Liver (tissue), 9 donors: ENCODE results near the gene ARMC12. TPM values are rescaled to one million over a fixed set of nuclear protein-coding genes. Genes with fewer than 3 reads are reported as not detected.

Experiments
- DNase-seq: peaks from one replicate; pipeline ENCODE4 v3.0.0-alpha.2; 2017; ENCODE audit warnings: low spot score
- H3K27ac ChIP-seq, 2 donors: one replicate each; pipeline ENCODE4 v1.7.0; 2013; ENCODE audit warnings: inconsistent platforms in 2 of 2, low read length in 2 of 2, control low read depth in 1 of 2, low read depth in 1 of 2, mild to moderate bottlenecking in 1 of 2
- H3K27me3 ChIP-seq, 4 donors: one replicate each; pipeline versions ENCODE4 v1.6.1 to v1.7.0; 2013; ENCODE audit warnings: low read length in 3 of 4, inconsistent platforms in 1 of 4, mild to moderate bottlenecking in 1 of 4, moderate library complexity in 1 of 4; ENCODE audit not compliant: control insufficient read depth in 4 of 4, insufficient read depth in 4 of 4
- H3K36me3 ChIP-seq, 4 donors: one replicate each; pipeline versions ENCODE4 v1.6.1 to v1.7.0; 2013; ENCODE audit warnings: low read length in 3 of 4, mild to moderate bottlenecking in 3 of 4, low read depth in 1 of 4, moderate library complexity in 1 of 4; ENCODE audit not compliant: control insufficient read depth in 4 of 4, insufficient read depth in 3 of 4
- H3K4me1 ChIP-seq, 4 donors: one replicate each; pipeline versions ENCODE4 v1.6.1 to v1.7.0; 2013; ENCODE audit warnings: low read length in 3 of 4, mild to moderate bottlenecking in 3 of 4, moderate library complexity in 1 of 4; ENCODE audit not compliant: control insufficient read depth in 4 of 4, insufficient read depth in 4 of 4
- H3K4me3 ChIP-seq, 3 donors: one replicate each; pipeline versions ENCODE4 v1.6.1 to v1.7.0; 2013; ENCODE audit warnings: low read length in 3 of 3, control low read depth in 1 of 3, low read depth in 1 of 3, mild to moderate bottlenecking in 1 of 3
- H3K9ac ChIP-seq, 2 donors: one replicate each; pipeline ENCODE4 v1.7.0; 2013; ENCODE audit warnings: low read length in 2 of 2, mild to moderate bottlenecking in 2 of 2, moderate library complexity in 2 of 2, control low read depth in 1 of 2, low read depth in 1 of 2
- H3K9me3 ChIP-seq, 4 donors: one replicate each; pipeline versions ENCODE4 v1.6.1 to v1.7.0; 2013; ENCODE audit warnings: low read length in 3 of 4; ENCODE audit not compliant: control insufficient read depth in 4 of 4
- CTCF ChIP-seq: fragments of 150-350 bp; IDR thresholded peaks from 2 replicates; pipeline ENCODE4 v1.5.1; 2017; ENCODE audit warnings: improper control_type of control experiment, low read depth, low read length; ENCODE audit not compliant: missing input control
- EGR1 ChIP-seq, 2 donors: IDR thresholded peaks; 2 replicates each; pipeline ENCODE4 v1.6.1; 2016 to 2018; ENCODE audit warnings: antibody characterized with exemption in 2 of 2, low read depth in 2 of 2
- FOXA1 ChIP-seq: IDR thresholded peaks from 2 replicates; pipeline ENCODE4 v1.6.1; 2016; ENCODE audit warnings: antibody characterized with exemption
- FOXA2 ChIP-seq: IDR thresholded peaks from 2 replicates; pipeline ENCODE4 v1.6.1; 2016; ENCODE audit warnings: antibody characterized with exemption
- HNF4A ChIP-seq, 2 donors: conservative IDR thresholded peaks; 2 replicates each; pipeline ENCODE4 v1.6.1; 2016; ENCODE audit warnings: antibody characterized with exemption in 2 of 2, mild to moderate bottlenecking in 2 of 2
- HNF4G ChIP-seq: IDR thresholded peaks from 2 replicates; pipeline ENCODE4 v1.6.1; 2016; ENCODE audit warnings: antibody characterized with exemption
- JUND ChIP-seq, 2 donors: IDR thresholded peaks; 2 replicates each; pipeline ENCODE4 v1.6.1; 2016; ENCODE audit warnings: antibody characterized with exemption in 2 of 2
- MAX ChIP-seq: IDR thresholded peaks from 2 replicates; pipeline ENCODE4 v1.6.1; 2016; ENCODE audit warnings: antibody characterized with exemption
- NR2F2 ChIP-seq: IDR thresholded peaks from 2 replicates; pipeline ENCODE4 v1.6.1; 2016; ENCODE audit warnings: antibody characterized with exemption
- RAD21 ChIP-seq, 2 donors: IDR thresholded peaks; 2 replicates each; pipeline ENCODE4 v1.6.1; 2016; ENCODE audit warnings: antibody characterized with exemption in 2 of 2, mild to moderate bottlenecking in 2 of 2
- RXRA ChIP-seq, 2 donors: IDR thresholded peaks; 2 replicates each; pipeline ENCODE4 v1.6.1; 2017 to 2018; ENCODE audit warnings: antibody characterized with exemption in 2 of 2, mild to moderate bottlenecking in 1 of 2
- SP1 ChIP-seq: IDR thresholded peaks from 2 replicates; pipeline ENCODE4 v1.6.1; 2018; ENCODE audit warnings: antibody characterized with exemption, mild to moderate bottlenecking
- TAF1 ChIP-seq: conservative IDR thresholded peaks from 2 replicates; pipeline ENCODE4 v1.6.1; 2016; ENCODE audit warnings: antibody characterized with exemption, mild to moderate bottlenecking
- YY1 ChIP-seq: IDR thresholded peaks from 2 replicates; pipeline ENCODE4 v1.6.1; 2016; ENCODE audit warnings: antibody characterized with exemption, mild to moderate bottlenecking
- WGBS: extraction: QIAGEN DNeasy Blood & Tissue Kit; methylation state at CpG from one replicate; pipeline ENCODE4 v1.1.7; 2013; 5-methylcytosine and 5-hydroxymethylcytosine counted together
- polyA plus RNA-seq, 2 donors: library from polyadenylated mRNA; stranded (reverse) in 1 of 2; unstranded in 1 of 2; fragments of 200-250 nt in 1 of 2; fragments of >200 nt in 1 of 2; fragmentation: Nextera tagmentation in 1 of 2; extraction: Ambion mirVana in 1 of 2; gene quantifications; one replicate each; pipeline versions ENCODE4 v1.2.1 to v1.2.3, GENCODE V29; 2013 to 2015
- total RNA-seq, 2 donors: library from RNA; depleted of rRNA; stranded (reverse); fragments of >200 nt; gene quantifications; one replicate each; pipeline ENCODE4 v1.2.3, GENCODE V29; 2014
- TF ChIP-seq, protein P1 (sequence below): IDR thresholded peaks from 2 replicates; pipeline ENCODE4 v1.6.1; 2016; ENCODE audit warnings: antibody characterized with exemption, mild to moderate bottlenecking
- donor health status: healthy.
- donor health status: healthy.
- donor health status: healthy.
- donor health status: healthy.
- donor health status: healthy.

Gene ARMC12
- total and polyA plus RNA-seq, 4 donors = 0.42 to 0.64 (median 0.43) TPM; not detected in 1

GRCh38 chr6:35775031-35775430, 38.2 kb downstream of the ARMC12 start:
- 90% methylated on average over 6 of the region's 6 CpGs for WGBS

DNA sequence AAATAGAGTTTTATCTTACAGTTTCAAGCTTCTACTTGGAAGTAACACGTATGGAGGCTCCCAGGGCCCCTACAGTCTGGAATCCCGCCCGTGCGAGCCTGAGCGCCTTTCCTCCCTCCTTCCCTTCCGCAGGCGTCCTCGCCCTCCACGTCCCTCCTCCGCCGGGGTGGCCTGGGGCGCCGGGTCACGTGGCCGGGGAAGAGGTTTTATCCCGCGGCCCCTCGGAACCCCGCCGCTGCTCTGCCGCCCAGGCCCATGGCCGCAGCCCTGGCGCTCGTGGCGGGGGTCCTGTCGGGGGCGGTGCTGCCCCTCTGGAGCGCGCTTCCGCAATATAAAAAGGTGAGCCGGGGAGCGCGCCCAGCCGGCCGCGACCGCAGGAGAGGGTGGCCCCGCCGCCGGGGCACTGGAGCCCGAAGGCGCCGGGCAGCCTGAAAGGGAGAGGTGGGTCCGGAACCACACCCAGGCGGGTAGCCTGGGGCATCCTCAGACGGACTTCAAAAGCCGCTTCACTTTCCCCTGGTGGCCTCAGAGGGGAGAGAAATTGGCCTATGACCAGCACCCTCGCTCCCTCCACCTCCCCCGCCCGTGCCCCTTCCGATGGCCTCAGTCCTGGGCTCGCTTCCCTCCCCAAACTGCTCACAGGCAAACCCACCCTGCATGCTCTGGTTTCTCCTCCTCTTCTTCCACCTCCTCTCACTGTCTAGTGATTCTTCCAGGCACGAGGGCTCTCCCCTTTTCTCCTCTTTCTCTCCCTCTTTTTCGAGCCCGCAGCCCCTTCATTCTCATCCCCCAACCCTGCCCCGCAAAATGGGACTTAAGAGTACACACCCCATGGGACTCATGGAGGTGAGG, 39.8 kb downstream of the ARMC12 start, which contains the start of gene CLPSL2:
TSS of gene CLPSL2 (plus strand) at position 235 of the 852 bp plus-strand sequence. CDS start at position 256, 21 bp downstream.
- no peak for DNase-seq
- no peak for TF ChIP-seq TAF1
- TF ChIP-seq MAX = no peak
- no peak for TF ChIP-seq EGR1 (IDR thresholded peaks at IDR 0.05; ENCODE audit: low read depth in 2 of 2)
- no peak for TF ChIP-seq HNF4G
- no peak for TF ChIP-seq SP1
- Histone ChIP-seq H3K36me3 (no peaks in the 10 kb centered on the region), H3K27me3 (no peaks in the 10 kb centered on the region), H3K4me3 (peak within 1 kb of the TSS in 2 of 3 donors; percentile 14 to 57), H3K27ac (no peak within 1 kb of the TSS), H3K9me3 (no peaks in the 10 kb centered on the region), H3K4me1 (peaks cover 0 to 6% (median 3%) of the 10 kb centered on the region in 4 donors), H3K9ac (no peak within 1 kb of the TSS)
- 6% methylated on average over 56 of the region's 56 CpGs for WGBS

More at GRCh38 chr6:35775031-35775430, 38.2 kb downstream of the ARMC12 start:
- Histone ChIP-seq H3K4me1 (peaks cover 0 to 6% (median 3%) of the 10 kb centered on the region in 4 donors), H3K9me3 (no peaks in the 10 kb centered on the region), H3K27ac (no peak overlapping the region), H3K9ac (no peak overlapping the region), H3K36me3 (no peaks in the 10 kb centered on the region), H3K4me3 (no peak overlapping the region), H3K27me3 (no peaks in the 10 kb centered on the region)
- TF ChIP-seq RAD21 (IDR thresholded peaks at IDR 0.05) (no peak), EGR1 (IDR thresholded peaks at IDR 0.05; ENCODE audit: low read depth in 2 of 2) (no peak), FOXA1 (no peak), HNF4G (no peak), TAF1 (no peak), FOXA2 (no peak)
- TF ChIP-seq, protein P1, sequence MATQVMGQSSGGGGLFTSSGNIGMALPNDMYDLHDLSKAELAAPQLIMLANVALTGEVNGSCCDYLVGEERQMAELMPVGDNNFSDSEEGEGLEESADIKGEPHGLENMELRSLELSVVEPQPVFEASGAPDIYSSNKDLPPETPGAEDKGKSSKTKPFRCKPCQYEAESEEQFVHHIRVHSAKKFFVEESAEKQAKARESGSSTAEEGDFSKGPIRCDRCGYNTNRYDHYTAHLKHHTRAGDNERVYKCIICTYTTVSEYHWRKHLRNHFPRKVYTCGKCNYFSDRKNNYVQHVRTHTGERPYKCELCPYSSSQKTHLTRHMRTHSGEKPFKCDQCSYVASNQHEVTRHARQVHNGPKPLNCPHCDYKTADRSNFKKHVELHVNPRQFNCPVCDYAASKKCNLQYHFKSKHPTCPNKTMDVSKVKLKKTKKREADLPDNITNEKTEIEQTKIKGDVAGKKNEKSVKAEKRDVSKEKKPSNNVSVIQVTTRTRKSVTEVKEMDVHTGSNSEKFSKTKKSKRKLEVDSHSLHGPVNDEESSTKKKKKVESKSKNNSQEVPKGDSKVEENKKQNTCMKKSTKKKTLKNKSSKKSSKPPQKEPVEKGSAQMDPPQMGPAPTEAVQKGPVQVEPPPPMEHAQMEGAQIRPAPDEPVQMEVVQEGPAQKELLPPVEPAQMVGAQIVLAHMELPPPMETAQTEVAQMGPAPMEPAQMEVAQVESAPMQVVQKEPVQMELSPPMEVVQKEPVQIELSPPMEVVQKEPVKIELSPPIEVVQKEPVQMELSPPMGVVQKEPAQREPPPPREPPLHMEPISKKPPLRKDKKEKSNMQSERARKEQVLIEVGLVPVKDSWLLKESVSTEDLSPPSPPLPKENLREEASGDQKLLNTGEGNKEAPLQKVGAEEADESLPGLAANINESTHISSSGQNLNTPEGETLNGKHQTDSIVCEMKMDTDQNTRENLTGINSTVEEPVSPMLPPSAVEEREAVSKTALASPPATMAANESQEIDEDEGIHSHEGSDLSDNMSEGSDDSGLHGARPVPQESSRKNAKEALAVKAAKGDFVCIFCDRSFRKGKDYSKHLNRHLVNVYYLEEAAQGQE = no peak
- DNase-seq = no peak

- 87% methylated on average over 10 of the region's 10 CpGs for WGBS
- DNase-seq = no peak
- H3K4me1 ChIP-seq = peaks cover 0 to 6% (median 3%) of the 10 kb centered on the region in 4 donors
- H3K27ac ChIP-seq = no peak overlapping the region
- H3K27me3 ChIP-seq = no peaks in the 10 kb centered on the region
- H3K9ac ChIP-seq = no peak overlapping the region
- no peaks in the 10 kb centered on the region for H3K36me3 ChIP-seq
- no peaks in the 10 kb centered on the region for H3K9me3 ChIP-seq
- H3K4me3 ChIP-seq = no peak overlapping the region
- TF ChIP-seq NR2F2 (no peak), HNF4G (no peak), RXRA (IDR thresholded peaks at IDR 0.05) (no peak), YY1 (no peak), JUND (IDR thresholded peaks at IDR 0.05) (no peak), HNF4A (conservative IDR thresholded peaks at IDR 0.05) (no peak), FOXA2 (no peak), CTCF (no peak), SP1 (no peak), MAX (no peak), RAD21 (IDR thresholded peaks at IDR 0.05) (no peak)
- TF ChIP-seq, protein P1 = no peak
Measured at GRCh38 chr6:35777356-35778102, 40.7 kb downstream of the ARMC12 start.
